ENCODE data around the gene DELE1. TPM values are rescaled to one million over a fixed set of nuclear protein-coding genes. Genes with fewer than 3 reads are reported as not detected.

Gene DELE1
- total and polyA plus RNA-seq, 2 donors (not counting 3 experiments of a cell fraction or from before 2014, with no cell fraction given), result 105 to 121 TPM

GRCh38 chr5:141963701-141964100 lies 40.0 kb downstream of the DELE1 start:
- intact Hi-C loops (cut with micrococcal nuclease), result no loop called here
- H2AFZ ChIP-seq (ENCODE audit: low read depth, low read length), result no peak overlapping the region
- H3K9me3 ChIP-seq (replicated peaks; ENCODE audit: control insufficient read depth, insufficient read depth, low read length), result no peaks in the 10 kb centered on the region
- no peak overlapping the region for H3K4me3 ChIP-seq (replicated peaks in 1 of 3; ENCODE audit: insufficient read depth in 1 of 3, low read depth in 1 of 3, low read length in 3 of 3)
- no peaks in the 10 kb centered on the region for H3K36me3 ChIP-seq (ENCODE audit: control insufficient read depth in 2 of 2, extremely low read depth in 1 of 2, insufficient read depth in 2 of 2, low read length in 2 of 2)
- H3K9ac ChIP-seq (replicated peaks; ENCODE audit: extremely low read depth, insufficient read depth, low read length), result no peak overlapping the region
- no peak overlapping the region for H3K4me2 ChIP-seq (ENCODE audit: insufficient read depth, low read length)
- no peaks in the 10 kb centered on the region for H4K20me1 ChIP-seq (replicated peaks; ENCODE audit: control insufficient read depth, extremely low read depth, insufficient read depth, low read length)
- H3K4me1 ChIP-seq (ENCODE audit: control insufficient read depth, extremely low read depth, insufficient read depth, low read length), result peaks cover 18% of the 10 kb centered on the region
- dilution Hi-C loops (cut with MboI; ENCODE audit: extremely low pct_ligation_motif_present, low sequenced_read_pairs), result no loop called here
- no TSS peak for BruUV-seq (replicated peaks)
- no peaks in the 10 kb centered on the region for H3K79me2 ChIP-seq (ENCODE audit: control insufficient read depth, insufficient read depth, low read length)
- no peaks in the 10 kb centered on the region for H3K27me3 ChIP-seq (ENCODE audit: control insufficient read depth in 2 of 2, insufficient read depth in 2 of 2, low read length in 2 of 2)
- POLR2A ChIA-PET, result no interaction called here
- H3K27ac ChIP-seq (ENCODE audit: insufficient read depth, low read depth, low read length), result no peak overlapping the region
- no peaks in the 10 kb centered on the region for H3K9me1 ChIP-seq (replicated peaks; ENCODE audit: control insufficient read depth, extremely low read depth, insufficient read depth, low read length)
- CTCF ChIA-PET, result interaction anchor here (0.9 to 8.5 kb wide), 5 partner anchors 12 to 299 kb away, joined by 3 to 303 read pairs (median 4); no protein-coding TSS in a partner anchor
- TF ChIP-seq GATA2 (IDR thresholded peaks at IDR 0.05; ENCODE audit: insufficient read depth, insufficient read length, low read depth, low read length) (no peak), MYC (IDR thresholded peaks at IDR 0.05; ENCODE audit: low read depth, low read length) (no peak), POLR2AphosphoS5 (IDR thresholded peaks at IDR 0.05; ENCODE audit: insufficient read depth, low read depth, low read length) (no peak), JUN (IDR thresholded peaks at IDR 0.05; ENCODE audit: borderline replicate concordance, insufficient read depth, insufficient read length, low read depth) (no peak), MAX (IDR thresholded peaks at IDR 0.05; ENCODE audit: insufficient read depth, insufficient read length) (no peak)
- no peak for FAIRE-seq
- no peak for DNase-seq (ENCODE audit: low read depth, low spot score)

GRCh38 chr5:141965071-141965470 lies 41.4 kb downstream of the DELE1 start:
- Histone ChIP-seq H3K27me3 (ENCODE audit: control insufficient read depth in 2 of 2, insufficient read depth in 2 of 2, low read length in 2 of 2) (no peaks in the 10 kb centered on the region), H3K9me3 (replicated peaks; ENCODE audit: control insufficient read depth, insufficient read depth, low read length) (no peaks in the 10 kb centered on the region), H3K9ac (replicated peaks; ENCODE audit: extremely low read depth, insufficient read depth, low read length) (no peak overlapping the region), H3K9me1 (replicated peaks; ENCODE audit: control insufficient read depth, extremely low read depth, insufficient read depth, low read length) (no peaks in the 10 kb centered on the region), H3K4me3 (replicated peaks in 1 of 3; ENCODE audit: insufficient read depth in 1 of 3, low read depth in 1 of 3, low read length in 3 of 3) (no peak overlapping the region), H3K79me2 (ENCODE audit: control insufficient read depth, insufficient read depth, low read length) (peaks cover 8% of the 10 kb centered on the region), H2AFZ (ENCODE audit: low read depth, low read length) (no peak overlapping the region), H3K27ac (ENCODE audit: insufficient read depth, low read depth, low read length) (no peak overlapping the region), H3K4me2 (ENCODE audit: insufficient read depth, low read length) (no peak overlapping the region), H3K36me3 (ENCODE audit: control insufficient read depth in 2 of 2, extremely low read depth in 1 of 2, insufficient read depth in 2 of 2, low read length in 2 of 2) (no peaks in the 10 kb centered on the region), H3K4me1 (ENCODE audit: control insufficient read depth, extremely low read depth, insufficient read depth, low read length) (peaks cover 15% of the 10 kb centered on the region), H4K20me1 (replicated peaks; ENCODE audit: control insufficient read depth, extremely low read depth, insufficient read depth, low read length) (no peaks in the 10 kb centered on the region)
- ChIA-PET CTCF (interaction anchor here (1.6 kb wide), 1 partner anchor 269 kb away, joined by 4 read pairs; no protein-coding TSS in a partner anchor), POLR2A (no interaction called here)
- intact Hi-C loops (cut with micrococcal nuclease), result no loop called here
- FAIRE-seq, result no peak
- no TSS peak for BruUV-seq (replicated peaks)
- no peak for TF ChIP-seq EZH2 (IDR thresholded peaks at IDR 0.05; ENCODE audit: borderline replicate concordance, low read depth, low read length, severe bottlenecking)
- TF ChIP-seq POLR2AphosphoS5 (IDR thresholded peaks at IDR 0.05; ENCODE audit: insufficient read depth, low read depth, low read length), result no peak
- no peak for TF ChIP-seq JUN (IDR thresholded peaks at IDR 0.05; ENCODE audit: borderline replicate concordance, insufficient read depth, insufficient read length, low read depth)
- no peak for TF ChIP-seq FOS (IDR thresholded peaks at IDR 0.05; ENCODE audit: borderline replicate concordance, insufficient read depth, low read length)
- no peak for TF ChIP-seq CTCF (IDR thresholded peaks at IDR 0.05; ENCODE audit: extremely low read depth in 1 of 2, insufficient read depth in 1 of 2, low read depth in 1 of 2, low read length in 2 of 2)
- no peak for TF ChIP-seq GATA2 (IDR thresholded peaks at IDR 0.05; ENCODE audit: insufficient read depth, insufficient read length, low read depth, low read length)
- TF ChIP-seq MYC (IDR thresholded peaks at IDR 0.05; ENCODE audit: low read depth, low read length), result no peak
- TF ChIP-seq MAX (IDR thresholded peaks at IDR 0.05; ENCODE audit: insufficient read depth, insufficient read length), result no peak
- dilution Hi-C loops (cut with MboI; ENCODE audit: extremely low pct_ligation_motif_present, low sequenced_read_pairs), result no loop called here
- no peak for DNase-seq (ENCODE audit: low read depth, low spot score)

Measured in endothelial cell of umbilical vein (primary cell).